BJ (cell line): Measurements from ENCODE around the gene DSG1. TPM values are rescaled to one million over a fixed set of nuclear protein-coding genes. Genes with fewer than 3 reads are reported as not detected.

ENCODE experiments used
- CTCF ChIA-PET: fragments of 350-600 bp; formaldehyde crosslinking; extraction: SDS; loops from one replicate; lab custom pipeline; 2021; ENCODE audit warnings: antibody characterized with exemption, inconsistent platforms; lab: Yijun Ruan, JAX
- POLR2A ChIA-PET: fragments of 300-600 bp; sonication (Branson Sonifier 250); formaldehyde crosslinking; extraction: SDS; loops from one replicate; lab custom pipeline; 2021; ENCODE audit warnings: antibody characterized with exemption; lab: Charles Lee
- DNase-seq: peaks from one replicate; pipeline ENCODE4 v3.0.0-alpha.2; 2011; ENCODE audit warnings: low read depth
- H3K27me3 ChIP-seq: 2 replicates; pipeline ENCODE4 v1.6.0; 2011; ENCODE audit warnings: low read length; ENCODE audit not compliant: control insufficient read depth, insufficient read depth
- H3K36me3 ChIP-seq: 2 replicates; pipeline ENCODE4 v1.5.1; 2011; ENCODE audit warnings: low read length; ENCODE audit not compliant: control insufficient read depth, insufficient read depth
- H3K4me3 ChIP-seq: 2 replicates; pipeline ENCODE4 v1.5.1; 2011; ENCODE audit warnings: low read depth, mild to moderate bottlenecking, control low read depth, low read length
- polyA plus RNA-seq: library from polyadenylated mRNA; depleted of rRNA; stranded (reverse); fragments of >200 nt; gene quantifications from 2 replicates; pipeline ENCODE4 v1.2.3, GENCODE V29; 2011
- TF ChIP-seq, protein P1 (sequence below): IDR thresholded peaks from 2 replicates; pipeline ENCODE4 v1.5.1; 2011; ENCODE audit warnings: low read depth, mild to moderate bottlenecking, control low read depth, inconsistent platforms, low read length, moderate library complexity; ENCODE audit not compliant: insufficient read depth

Gene DSG1
- polyA plus RNA-seq, 1 experiment = not detected

- TF ChIP-seq, protein P1, sequence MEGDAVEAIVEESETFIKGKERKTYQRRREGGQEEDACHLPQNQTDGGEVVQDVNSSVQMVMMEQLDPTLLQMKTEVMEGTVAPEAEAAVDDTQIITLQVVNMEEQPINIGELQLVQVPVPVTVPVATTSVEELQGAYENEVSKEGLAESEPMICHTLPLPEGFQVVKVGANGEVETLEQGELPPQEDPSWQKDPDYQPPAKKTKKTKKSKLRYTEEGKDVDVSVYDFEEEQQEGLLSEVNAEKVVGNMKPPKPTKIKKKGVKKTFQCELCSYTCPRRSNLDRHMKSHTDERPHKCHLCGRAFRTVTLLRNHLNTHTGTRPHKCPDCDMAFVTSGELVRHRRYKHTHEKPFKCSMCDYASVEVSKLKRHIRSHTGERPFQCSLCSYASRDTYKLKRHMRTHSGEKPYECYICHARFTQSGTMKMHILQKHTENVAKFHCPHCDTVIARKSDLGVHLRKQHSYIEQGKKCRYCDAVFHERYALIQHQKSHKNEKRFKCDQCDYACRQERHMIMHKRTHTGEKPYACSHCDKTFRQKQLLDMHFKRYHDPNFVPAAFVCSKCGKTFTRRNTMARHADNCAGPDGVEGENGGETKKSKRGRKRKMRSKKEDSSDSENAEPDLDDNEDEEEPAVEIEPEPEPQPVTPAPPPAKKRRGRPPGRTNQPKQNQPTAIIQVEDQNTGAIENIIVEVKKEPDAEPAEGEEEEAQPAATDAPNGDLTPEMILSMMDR = no peak
- no peak for DNase-seq
- ChIA-PET CTCF (no interaction called here), POLR2A (no interaction called here)
- no peaks in the 10 kb centered on the region for H3K36me3 ChIP-seq
- H3K27me3 ChIP-seq = no peaks in the 10 kb centered on the region
- H3K4me3 ChIP-seq = no peak overlapping the region
These were observed 51.5 kb downstream of the DSG1 start for GRCh38 chr18:31369478-31369877.

GRCh38 chr18:31371989-31372388 is 54.0 kb downstream of the DSG1 start:
- ChIA-PET CTCF (no interaction called here), POLR2A (no interaction called here)

GRCh38 chr18:31373641-31374040 is 55.7 kb downstream of the DSG1 start:
- TF ChIP-seq, protein P1 = no peak
- Histone ChIP-seq H3K36me3 (no peaks in the 10 kb centered on the region), H3K4me3 (no peak overlapping the region), H3K27me3 (no peaks in the 10 kb centered on the region)
- POLR2A ChIA-PET = no interaction called here
- CTCF ChIA-PET = no interaction called here
- no peak for DNase-seq

More at GRCh38 chr18:31371989-31372388, 54.0 kb downstream of the DSG1 start:
- no peak for DNase-seq
- Histone ChIP-seq H3K4me3 (no peak overlapping the region), H3K36me3 (no peaks in the 10 kb centered on the region), H3K27me3 (no peaks in the 10 kb centered on the region)
- TF ChIP-seq, protein P1 = no peak

DNA sequence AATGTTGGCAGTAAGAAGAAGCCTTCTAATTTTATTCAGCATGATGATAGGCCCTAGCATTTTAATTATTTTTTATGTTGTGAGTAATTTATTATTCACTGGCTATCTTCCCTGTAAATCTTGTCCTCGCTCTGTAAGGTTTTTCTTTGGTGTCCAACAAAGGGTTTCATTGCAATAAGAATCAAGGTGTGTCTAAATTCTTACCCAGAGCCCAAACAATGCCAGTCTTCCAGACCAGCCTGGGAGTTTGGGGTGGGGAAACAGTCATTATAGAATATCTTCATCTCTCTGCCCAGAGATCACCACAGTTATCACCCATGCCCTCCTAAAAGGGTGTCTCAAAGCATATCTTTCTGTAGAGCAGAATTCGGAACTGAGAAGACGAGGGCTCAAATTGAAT is 58.5 kb downstream of the DSG1 start, which contains the start of gene DSG4:
DSG4 (plus strand) TSS at position 301 of the 400 bp plus-strand sequence. CDS start 135 bp downstream, outside the sequence.
- no peak within 1 kb of the TSS for H3K4me3 ChIP-seq
- ChIA-PET POLR2A (no interaction called here), CTCF (no interaction called here)
- TF ChIP-seq, protein P1 = no peak
- no peaks in the 10 kb centered on the region for H3K36me3 ChIP-seq
- H3K27me3 ChIP-seq = no peaks in the 10 kb centered on the region
- DNase-seq = no peak

DNA sequence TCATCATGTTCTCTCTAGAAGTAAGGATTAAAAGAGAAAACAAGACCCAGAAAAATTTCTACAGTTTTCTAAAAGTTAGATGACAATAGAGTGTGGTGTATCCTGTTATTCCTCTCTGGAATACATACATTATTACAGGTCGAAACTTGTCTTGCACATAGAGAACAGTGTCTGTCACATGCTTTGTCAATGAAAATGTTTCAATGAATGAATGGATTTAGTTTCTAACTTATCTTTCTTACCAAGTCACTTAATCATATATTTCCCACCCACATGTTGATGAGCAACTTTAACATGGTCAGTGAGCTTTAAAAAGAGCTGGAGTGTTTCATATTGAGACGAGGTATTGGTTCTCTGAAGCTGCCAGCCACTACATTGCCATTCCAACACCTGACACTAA is 63.0 kb downstream of the DSG1 start:
- TF ChIP-seq, protein P1 = no peak
- ChIA-PET CTCF (no interaction called here), POLR2A (no interaction called here)
- Histone ChIP-seq H3K36me3 (no peaks in the 10 kb centered on the region), H3K27me3 (no peaks in the 10 kb centered on the region), H3K4me3 (no peak overlapping the region)
- DNase-seq = no peak
